H4 (cell line): ENCODE data around the gene POMGNT2. TPM values are rescaled to one million over a fixed set of nuclear protein-coding genes. Genes with fewer than 3 reads are reported as not detected.

Experiments used
- DNase-seq: peaks from one replicate; pipeline ENCODE4 v3.0.0-alpha.2; 2015; ENCODE audit warnings: low spot score
- total RNA-seq: library from RNA; depleted of rRNA; stranded (reverse); fragments of >200 nt; shearing (Covaris generic); gene quantifications from 2 replicates; pipeline ENCODE4 v1.2.3, GENCODE V29; 2014

The POMGNT2 gene
- total RNA-seq, 1 experiment from 2014 or later = 13.5 TPM

- DNase-seq = no peak
These were observed 3.0 kb downstream of the POMGNT2 start for GRCh38 chr3:43102773-43103480.

- DNase-seq = no peak
These were observed 7.1 kb downstream of the POMGNT2 start for GRCh38 chr3:43098761-43099160.

- DNase-seq = no peak
These were observed 8.3 kb downstream of the POMGNT2 start for GRCh38 chr3:43097400-43098080.

GRCh38 chr3:43096761-43097160, 9.1 kb downstream of the POMGNT2 start:
- DNase-seq = no peak

- DNase-seq = no peak
These were observed 10.5 kb downstream of the POMGNT2 start for GRCh38 chr3:43095370-43095769.

GRCh38 chr3:43094851-43095250, 11.0 kb downstream of the POMGNT2 start:
- no peak for DNase-seq

- DNase-seq = no peak
These were observed 11.5 kb downstream of the POMGNT2 start for GRCh38 chr3:43094381-43094780.

- no peak for DNase-seq
These were observed 11.9 kb downstream of the POMGNT2 start for GRCh38 chr3:43093974-43094373.

- no peak for DNase-seq
These were observed 12.9 kb downstream of the POMGNT2 start for GRCh38 chr3:43093006-43093405.

GRCh38 chr3:43091481-43091880, 14.4 kb downstream of the POMGNT2 start:
- DNase-seq = no peak

- DNase-seq = no peak
These were observed 15.6 kb downstream of the POMGNT2 start for GRCh38 chr3:43090238-43090637.

GRCh38 chr3:43089081-43089480, 16.8 kb downstream of the POMGNT2 start:
- no peak for DNase-seq

- no peak for DNase-seq
These were observed 18.6 kb downstream of the POMGNT2 start for GRCh38 chr3:43087249-43087776.

GRCh38 chr3:43086460-43087165, 19.3 kb downstream of the POMGNT2 start:
- no peak for DNase-seq

- no peak for DNase-seq
These were observed 23.4 kb downstream of the POMGNT2 start for GRCh38 chr3:43082457-43082856.

- no peak for DNase-seq
These were observed 24.1 kb downstream of the POMGNT2 start for GRCh38 chr3:43081796-43082195.

- no peak for DNase-seq
These were observed 24.9 kb downstream of the POMGNT2 start for GRCh38 chr3:43080726-43081568.

- DNase-seq = no peak
These were observed 26.1 kb downstream of the POMGNT2 start for GRCh38 chr3:43079536-43080332.

- DNase-seq = no peak
These were observed 28.2 kb downstream of the POMGNT2 start for GRCh38 chr3:43077707-43078106.

- no peak for DNase-seq
These were observed 28.6 kb downstream of the POMGNT2 start for GRCh38 chr3:43077261-43077660.

- no peak for DNase-seq
These were observed 29.0 kb downstream of the POMGNT2 start for GRCh38 chr3:43076857-43077256.
